Gastrocnemius medialis (tissue), 4 donors: ENCODE results near the gene CHST11.

Experiments used
- CTCF ChIP-seq, 5 experiments: fragments of 450-650 bp in 3 of 5; fragments of 200-600 bp in 2 of 5; sonication (generic) in 2 of 5; IDR thresholded peaks in 4 of 5; conservative IDR thresholded peaks in 1 of 5; 1 replicate in 4 of 5; 2 replicates in 1 of 5; pipeline ENCODE4 v1.5.1; 2016 to 2019; ENCODE audit warnings: antibody characterized with exemption in 5 of 5, mild to moderate bottlenecking in 3 of 5, moderate library complexity in 3 of 5
- POLR2A ChIP-seq, 2 donors: fragments of 450-650 bp; IDR thresholded peaks; one replicate each; pipeline ENCODE4 v1.6.1; 2017; ENCODE audit warnings: antibody characterized with exemption in 2 of 2, mild to moderate bottlenecking in 2 of 2, moderate library complexity in 2 of 2

DNA sequence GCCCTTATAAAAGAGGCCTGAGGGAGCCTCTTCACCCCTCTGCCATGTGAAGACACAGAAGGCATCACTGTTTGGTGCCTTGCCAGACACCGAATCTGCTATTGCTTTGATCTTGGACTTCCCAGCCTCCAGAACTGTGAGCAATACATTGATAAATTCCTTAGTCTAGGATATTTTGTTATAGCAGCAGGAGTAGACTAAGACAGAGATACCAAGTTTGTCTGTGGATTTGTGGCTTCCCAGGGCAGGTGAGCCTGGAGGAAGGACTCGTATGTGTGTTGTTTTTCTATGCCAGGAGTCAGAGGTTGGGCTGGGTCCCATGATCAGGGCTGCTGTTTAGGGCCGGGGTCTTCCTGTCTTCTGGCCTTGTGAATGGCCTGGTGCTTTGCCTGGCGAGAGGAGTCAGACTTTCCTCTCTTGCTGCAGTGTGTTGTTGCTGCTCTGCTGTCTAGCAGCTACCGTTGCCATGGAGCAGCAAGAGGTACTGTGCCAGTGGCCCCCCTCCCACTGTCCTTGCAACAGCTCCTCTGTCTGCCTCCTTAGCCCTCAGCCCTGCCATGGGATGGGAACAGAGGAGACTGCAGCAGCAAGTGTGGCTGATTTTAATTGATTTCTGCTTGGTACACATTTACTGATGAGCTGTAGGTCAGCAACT is 111.2 kb downstream of the CHST11 start:
- no peak for TF ChIP-seq CTCF (IDR thresholded peaks at IDR 0.05 in 4 of 5, conservative IDR thresholded peaks at IDR 0.05 in 1 of 5)
- no peak for TF ChIP-seq POLR2A (IDR thresholded peaks at IDR 0.05)
